Tongue (tissue), 2 donors: ENCODE measurements around the gene TTYH1. TPM values are rescaled to one million over a fixed set of nuclear protein-coding genes. Genes with fewer than 3 reads are reported as not detected.
"Not testable (repeated sequence)": the region's sequence is repeated elsewhere in the genome, so short reads cannot be mapped to it uniquely, and the experiment has no call there.

ENCODE experiments used
- DNase-seq: peaks from one replicate; pipeline ENCODE4 v3.0.0-alpha.2; 2015
- total RNA-seq: library from RNA; depleted of rRNA; stranded (reverse); fragments of >200 nt; gene quantifications from one replicate; pipeline ENCODE4 v1.2.3, GENCODE V29; 2014

TTYH1 gene
- 15.0 TPM for total RNA-seq

DNA sequence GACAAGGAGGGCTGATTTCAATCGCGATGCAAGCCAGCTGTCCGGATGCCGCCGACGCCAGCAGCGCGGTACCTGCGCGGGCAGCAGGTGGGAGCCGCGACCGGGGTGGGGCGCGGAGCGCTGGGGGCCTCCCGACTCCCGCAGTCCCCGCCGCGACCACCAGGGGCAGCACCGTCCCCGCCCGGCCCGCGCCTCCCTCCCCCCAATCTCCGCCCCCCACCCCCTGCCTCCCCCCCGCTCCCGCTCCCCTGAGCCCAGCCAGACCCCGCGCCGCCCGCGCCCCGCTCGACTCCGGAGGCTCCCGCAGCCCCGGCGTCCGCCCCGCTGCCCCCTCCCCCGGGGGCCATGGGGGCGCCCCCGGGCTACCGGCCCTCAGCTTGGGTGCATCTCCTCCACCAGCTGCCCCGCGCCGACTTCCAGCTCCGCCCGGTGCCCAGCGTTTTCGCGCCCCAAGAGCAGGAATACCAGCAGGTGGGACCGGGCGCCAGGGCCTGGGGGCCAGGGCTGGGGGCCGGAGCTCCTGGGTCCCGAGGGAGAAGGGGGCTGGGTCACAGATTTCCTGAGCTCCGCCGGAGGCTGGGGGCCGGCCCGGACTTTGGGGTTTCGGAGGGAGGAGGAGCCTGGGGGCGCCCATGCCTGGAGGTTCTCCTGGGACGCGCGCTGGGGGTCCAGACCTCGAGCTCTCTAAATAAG lies at the start of gene TTYH1:
TSS of gene TTYH1 (plus strand) at position 257 of the 693 bp plus-strand sequence. CDS start at position 346, 89 bp downstream.
- DNase-seq: no peak

DNA sequence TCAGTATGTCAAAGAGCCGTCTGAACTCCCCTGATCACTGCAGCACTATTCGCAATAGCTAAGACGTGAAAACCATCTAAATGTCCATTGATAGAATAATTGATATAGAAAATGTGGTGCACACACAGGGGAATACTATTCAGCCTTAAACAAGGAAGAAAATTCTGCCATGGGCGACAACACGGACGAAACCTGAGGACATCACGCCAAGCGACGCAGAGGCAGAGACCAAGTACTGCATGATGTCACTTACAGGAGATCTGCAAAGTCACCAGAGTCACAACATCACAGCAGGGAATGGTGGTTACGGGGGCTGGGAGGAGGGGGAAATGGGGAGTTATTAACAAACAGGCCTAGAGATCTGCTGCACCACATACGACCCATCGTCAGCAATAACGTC lies 49.5 kb upstream of the TTYH1 start:
- not testable (repeated sequence) for DNase-seq

DNA sequence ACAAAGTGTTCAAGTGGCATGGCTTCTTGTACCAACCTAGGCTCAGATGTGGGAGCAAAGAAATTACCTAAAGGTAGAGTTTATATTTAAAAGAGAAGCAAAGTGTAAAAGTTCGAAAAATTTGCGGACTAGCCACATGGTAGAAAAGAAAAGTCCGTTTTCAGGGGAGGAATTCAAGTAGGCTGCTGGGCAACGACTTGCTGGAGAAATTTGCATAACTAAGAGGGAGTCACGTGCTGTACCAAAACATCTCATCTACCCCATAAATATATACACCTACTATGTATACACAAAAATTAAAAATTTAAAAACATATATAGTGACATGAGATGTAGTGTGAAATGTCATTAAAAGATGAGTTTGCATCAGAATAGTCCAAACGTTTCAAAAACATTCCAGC lies 48.5 kb upstream of the TTYH1 start:
- DNase-seq: no peak

DNA sequence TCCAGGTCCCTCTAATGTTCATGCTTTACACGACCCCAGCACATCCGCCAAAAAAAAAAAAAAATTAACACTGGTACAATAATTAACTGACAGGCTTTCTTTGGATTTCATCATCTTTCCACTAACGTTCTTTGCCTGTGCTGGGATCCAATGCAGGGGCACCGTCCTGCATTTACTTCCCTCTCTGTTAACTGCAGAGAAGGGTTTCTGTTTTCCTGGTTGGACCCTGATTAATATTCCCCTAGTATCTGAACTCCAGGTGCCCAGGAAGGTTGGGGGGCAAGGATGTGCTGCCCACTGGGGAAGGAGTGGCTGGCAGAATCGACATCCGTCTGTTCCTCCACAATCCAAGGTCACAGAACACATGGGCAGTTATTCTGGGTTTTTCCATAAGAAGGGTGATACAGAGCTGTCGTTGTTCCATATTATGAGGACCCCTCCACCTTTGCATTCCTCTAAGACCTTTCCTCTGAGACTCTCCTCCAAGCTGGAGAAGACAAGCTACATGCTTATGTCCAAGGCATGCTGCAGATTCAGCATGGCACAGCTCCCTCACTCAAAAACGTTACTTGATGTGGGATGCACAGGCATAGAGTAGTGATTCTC lies 46.1 kb upstream of the TTYH1 start:
- no peak for DNase-seq

DNA sequence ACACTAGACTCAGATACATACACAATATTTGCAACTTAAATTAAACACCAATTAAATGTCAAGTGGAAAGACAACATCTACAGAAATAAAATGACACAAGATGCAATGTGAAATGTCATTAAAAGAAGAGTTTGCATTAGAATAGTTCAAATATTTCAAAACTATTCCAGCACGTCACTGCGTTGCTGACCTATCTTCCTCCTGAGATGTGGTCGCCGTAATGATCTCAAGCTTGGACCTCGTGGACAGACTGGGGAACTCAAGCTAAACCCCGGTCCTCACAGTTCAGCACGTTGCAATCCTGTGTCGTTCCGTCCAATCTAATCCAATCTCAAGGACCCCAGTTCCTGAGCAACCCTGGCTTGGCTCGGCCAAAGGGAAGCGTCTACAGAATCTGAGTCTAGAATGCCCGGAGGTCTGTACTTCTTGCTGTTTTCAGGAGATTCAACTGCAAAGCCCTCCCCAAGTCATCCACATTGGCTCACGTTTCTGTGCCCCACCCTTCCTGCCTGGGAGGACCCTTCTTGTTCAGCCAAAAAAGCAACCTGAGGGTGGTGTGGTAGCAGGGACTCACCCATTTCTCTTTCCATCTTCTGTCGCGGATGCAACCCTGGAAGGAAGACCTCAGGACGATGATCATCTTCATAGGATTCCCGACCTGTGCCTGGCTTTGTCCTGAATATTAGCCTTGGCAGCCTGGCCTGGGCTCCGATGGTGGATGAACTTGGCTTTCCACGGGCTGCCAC lies 45.4 kb upstream of the TTYH1 start:
- DNase-seq: not testable (repeated sequence)

DNA sequence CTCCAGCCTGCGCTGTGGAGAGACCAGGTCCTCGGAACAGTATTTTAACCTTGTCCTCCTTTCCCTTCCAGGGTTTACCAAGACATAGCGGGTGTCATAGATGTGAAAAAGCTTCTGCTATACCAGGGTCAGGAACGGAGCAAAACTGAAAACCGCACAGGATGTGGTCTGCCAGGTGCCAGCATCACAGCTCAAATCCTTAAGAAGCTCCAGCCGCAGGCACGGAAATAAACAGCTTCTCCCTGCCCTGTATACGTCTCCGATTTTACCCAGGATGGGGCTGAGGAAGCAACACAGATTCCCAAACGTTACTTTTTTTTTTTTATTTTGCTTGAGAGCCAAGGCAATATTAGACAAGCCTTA lies 44.8 kb upstream of the TTYH1 start:
- DNase-seq: not testable (repeated sequence)

DNA sequence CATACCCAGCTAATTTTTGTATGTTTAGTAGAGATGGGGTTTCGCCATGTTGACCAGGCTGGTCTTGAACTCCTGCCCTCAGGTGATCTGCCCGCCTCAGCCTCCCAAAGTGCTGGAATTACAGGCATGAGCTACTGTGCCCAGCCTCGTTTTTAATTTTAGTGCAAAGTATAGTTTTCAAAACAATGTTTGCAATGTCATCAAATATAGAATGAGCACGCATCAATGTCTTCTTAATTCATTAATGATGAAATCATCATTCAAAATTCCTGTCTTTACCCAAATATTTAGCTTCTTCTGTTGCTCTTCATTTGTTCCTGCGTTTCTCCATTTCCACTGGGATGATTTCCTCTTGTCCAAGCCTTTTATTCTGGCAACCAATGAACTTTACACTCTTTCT lies 43.8 kb upstream of the TTYH1 start:
- not testable (repeated sequence) for DNase-seq

DNA sequence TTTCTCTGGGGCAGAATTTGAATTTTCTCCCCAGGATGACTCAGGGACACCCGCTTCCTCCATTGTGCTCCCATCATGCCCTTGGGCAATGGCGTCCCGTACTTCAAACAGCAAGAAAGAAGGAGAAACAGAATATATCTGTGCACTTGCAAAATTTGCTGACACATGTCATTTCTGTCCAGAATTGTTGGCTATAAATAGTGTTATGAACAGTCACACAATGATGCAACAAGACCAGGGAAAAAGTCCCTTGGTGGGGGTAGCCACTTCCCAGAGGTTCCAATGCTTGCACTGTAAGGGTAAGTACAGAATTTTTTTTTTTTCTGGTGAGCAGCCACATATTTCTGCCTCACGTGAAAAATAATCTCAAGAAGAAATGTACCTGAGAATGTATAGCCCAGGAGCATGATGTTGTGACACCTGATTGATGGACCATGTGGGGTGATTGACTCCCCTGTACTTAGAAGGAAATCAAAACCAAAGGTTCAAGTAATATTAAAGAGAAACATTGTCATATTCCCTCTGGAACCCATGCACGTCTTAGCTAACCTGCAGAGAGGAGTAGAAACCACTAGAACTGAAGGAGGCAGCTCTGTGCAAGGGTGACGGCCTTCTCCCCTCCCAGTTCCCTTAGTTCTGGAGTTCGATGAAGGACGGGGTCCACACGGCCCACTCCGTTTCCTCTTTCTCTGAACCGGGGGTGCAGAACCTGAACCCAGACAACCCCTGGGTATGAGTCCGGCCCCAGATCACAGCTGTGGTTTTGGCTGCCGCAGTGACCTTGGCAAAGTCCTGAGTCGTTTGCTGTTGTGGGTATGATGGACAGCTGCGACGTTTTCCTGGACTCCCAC lies 41.3 kb upstream of the TTYH1 start:
- no peak for DNase-seq

DNA sequence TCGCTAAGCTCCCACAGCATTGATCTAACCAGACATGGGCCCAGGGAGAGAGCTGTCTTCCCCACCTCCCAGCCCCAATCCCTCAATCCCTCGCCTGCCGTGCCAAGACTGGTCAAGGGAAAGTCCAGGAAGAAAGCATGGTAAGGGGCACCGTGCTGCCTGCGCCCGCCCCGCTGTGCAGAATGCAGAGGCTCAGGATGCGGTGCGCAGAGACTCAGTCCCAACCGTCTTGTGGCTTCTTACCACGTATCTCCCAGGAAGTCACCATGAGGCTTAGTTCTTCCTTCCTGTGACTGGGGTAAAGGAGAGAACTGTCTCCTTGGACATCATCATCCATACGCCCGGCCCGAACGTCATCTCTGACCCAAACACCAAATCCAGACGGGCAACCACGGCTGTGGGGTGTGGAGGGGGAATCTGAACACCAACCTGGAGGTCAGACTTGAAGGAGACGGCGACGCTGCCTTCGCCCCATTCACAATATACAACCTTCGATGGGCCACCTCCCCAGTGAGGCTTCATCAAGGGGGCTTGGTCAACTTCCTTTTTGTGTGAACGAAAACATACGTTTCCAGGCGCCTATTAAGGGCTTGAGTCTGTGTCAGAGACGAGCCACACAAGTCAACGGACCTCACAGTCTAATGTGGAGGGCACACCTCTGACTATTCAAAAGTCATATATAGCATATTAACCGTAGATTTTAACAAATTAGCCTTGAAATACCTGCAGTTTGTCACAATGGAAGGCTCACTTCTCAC lies 39.9 kb upstream of the TTYH1 start:
- not testable (repeated sequence) for DNase-seq

DNA sequence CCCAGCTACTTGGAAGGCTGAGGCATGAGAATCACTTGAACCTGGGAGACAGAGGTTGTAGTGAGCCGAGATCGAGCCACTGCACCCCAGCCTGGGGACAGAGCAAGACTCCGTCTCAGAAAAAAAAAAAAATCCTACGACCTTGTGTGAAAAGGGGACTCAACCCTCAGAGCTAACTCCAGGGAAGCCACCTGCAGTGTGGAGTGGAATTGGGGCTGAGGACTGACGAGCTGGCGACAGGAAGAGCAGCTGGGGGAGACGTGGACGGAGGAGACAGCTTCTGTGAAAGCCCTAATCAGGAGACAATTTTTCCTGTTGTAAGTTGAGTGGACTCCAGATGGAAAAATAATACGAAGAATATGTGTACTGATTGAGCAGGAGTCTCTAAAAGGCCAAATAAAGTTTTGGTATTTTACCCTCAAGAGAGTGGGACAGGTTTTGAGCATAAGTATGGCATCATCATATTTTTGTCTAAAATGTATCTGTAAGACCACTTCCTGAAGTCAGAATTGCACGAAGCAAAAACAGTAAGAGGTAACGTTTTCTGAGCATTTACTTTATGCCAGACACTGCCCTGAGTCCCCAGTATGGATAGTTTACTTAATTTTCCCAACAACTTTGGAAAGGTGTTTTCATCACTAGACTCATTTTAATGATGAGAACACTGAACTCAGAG lies 38.5 kb upstream of the TTYH1 start:
- DNase-seq: no peak

DNA sequence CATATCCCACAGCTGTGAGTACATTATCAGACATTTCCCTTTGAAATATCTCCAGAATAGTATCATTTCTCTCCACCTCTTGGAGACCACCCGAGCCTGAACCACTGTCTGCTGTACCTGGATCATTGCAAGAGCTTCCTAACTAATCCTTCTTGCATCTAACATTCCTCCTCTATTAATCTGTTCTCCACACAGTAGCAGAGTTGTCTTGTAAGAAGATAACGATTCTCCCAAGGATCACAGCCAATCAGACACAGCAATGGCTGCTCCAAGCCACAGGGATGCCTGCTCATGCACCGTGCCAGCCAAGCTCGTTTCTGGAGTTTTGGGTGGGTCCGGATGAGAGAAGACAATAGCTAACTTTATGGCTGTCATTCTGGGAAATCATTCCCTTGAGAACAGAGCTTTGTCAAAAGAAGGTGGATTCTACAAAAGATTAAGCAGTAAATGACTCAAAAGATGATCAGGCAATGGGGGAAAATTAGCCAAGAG lies 36.0 kb upstream of the TTYH1 start:
- no peak for DNase-seq

DNA sequence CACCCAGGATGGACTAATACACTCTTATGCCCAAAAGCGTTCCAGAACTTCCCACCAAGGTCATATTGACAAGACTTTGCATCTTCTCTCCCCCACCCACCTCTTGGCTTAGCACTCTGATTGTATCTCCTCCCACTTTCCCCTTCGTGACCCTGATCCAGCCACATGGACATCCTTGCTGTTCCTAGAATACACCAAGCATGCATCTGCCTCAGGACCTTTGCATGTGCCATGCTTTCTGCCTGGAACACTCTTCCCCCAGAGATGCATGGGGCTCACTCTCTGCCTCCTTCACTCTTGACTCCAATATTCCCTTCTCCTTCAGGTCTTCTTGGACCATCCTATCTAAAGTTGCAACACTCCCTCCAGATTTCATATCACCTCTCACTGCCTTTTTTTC lies 34.4 kb upstream of the TTYH1 start:
- DNase-seq: no peak

DNA sequence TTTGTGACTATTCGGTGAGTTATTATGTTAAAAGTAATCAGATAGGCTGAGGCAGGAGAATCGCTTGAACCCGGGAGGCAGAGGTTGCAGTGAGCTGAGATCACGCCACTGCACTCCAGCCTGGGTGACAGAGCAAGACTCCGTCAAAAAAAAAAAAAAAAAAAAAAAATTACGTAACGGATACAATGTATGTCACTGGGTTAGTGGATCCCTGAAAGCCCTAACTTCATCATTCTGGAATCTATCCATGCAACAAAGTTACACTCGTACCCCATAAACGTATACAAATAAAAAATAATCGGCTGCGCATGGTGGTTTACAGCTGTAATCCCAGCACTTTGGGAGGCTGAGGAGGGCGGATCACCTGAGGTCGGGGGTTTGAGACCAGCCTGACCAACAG lies 33.2 kb upstream of the TTYH1 start:
- DNase-seq: not testable (repeated sequence)

DNA sequence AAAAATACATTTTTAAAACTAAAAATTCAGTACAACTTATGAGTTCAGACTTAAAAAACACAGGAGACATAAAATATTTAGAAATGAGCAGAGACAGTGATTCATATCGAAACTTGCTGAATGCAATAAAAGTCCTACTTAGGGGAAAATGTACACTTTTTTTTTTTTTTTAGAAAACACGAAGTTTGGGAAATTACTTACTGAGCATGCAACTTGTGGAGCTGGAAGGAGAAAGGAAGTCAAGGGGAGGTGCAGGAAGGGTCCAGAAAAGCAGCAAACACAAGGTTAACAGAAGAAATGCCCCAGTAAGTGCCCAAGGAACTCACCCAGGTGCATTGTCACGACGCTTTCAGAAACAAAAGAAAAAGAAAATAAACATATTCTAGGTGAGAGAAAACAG lies 31.9 kb upstream of the TTYH1 start:
- no peak for DNase-seq

DNA sequence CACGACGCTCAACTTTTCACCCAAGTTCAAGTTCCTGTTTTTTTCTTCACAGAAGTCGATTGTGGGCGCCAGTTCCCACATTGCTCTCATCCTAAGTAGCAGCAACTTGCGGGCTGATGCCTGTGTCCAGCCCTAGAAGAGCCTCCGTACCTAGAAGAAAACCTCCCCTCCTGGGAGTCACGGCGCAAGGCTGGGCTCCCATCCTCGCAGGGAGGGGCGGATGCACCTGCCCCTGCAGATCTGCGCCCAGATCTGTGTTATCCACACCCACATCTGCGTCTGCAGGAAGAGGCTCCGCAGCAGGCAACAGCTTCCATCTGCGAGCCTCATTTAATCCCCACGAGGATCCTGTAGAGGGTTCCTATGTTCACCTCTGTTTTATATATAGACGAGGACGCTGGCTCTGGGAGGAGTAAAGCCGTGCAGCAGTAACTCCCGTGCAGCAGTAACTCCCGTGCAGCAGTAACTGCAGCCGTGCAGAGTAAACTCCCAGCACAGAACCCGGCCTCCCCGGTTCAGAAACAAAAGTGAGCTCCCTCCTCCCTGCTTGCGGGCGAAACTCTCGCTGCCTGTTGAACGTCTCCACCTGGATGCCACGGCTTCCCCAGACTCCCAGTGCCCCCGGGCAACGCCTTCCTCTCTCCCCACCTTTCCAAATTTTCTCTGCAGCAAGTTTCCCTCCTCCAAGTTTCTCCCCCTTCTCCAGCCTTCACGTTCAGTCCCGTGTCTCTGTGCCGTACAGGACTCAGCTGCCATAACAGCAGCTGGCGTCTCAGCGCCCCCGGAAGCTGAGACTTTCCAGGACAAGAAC lies 27.1 kb upstream of the TTYH1 start:
- DNase-seq: peak; percentile 45

DNA sequence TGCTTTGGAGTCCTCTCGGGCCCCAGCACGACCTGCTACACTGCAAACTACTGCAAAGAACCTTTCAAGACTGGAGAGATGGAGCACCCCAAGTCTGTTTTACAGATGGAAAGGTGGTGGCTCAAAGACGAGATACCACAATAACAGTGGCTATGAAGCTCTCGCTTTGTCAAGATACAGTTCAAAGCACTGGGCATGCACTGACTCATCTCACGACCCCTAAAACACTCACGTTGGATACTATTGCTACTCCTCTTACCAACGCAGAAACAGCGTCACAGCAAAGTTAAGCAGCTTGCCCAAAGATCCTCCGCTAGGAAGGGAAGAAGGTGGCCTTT lies 26.5 kb upstream of the TTYH1 start:
- no peak for DNase-seq

DNA sequence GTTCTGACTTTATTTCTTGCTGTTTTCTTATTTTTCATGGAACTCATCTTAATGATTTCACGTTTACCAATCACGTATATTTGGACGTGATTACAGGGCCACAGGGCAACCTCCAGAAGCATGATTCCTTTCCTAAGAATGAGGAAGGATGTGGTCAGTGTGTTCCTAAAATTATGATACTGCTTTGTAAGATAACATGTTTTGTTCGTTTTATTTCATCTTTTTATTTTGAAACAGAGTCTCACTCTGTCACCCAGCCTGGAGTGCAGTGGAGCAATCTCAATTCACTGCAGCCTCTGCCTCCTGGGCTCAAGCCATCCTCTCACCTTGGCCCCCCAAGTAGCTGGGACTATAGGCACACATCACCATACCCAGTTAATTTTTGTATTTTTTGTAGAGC lies 25.7 kb upstream of the TTYH1 start:
- no peak for DNase-seq

DNA sequence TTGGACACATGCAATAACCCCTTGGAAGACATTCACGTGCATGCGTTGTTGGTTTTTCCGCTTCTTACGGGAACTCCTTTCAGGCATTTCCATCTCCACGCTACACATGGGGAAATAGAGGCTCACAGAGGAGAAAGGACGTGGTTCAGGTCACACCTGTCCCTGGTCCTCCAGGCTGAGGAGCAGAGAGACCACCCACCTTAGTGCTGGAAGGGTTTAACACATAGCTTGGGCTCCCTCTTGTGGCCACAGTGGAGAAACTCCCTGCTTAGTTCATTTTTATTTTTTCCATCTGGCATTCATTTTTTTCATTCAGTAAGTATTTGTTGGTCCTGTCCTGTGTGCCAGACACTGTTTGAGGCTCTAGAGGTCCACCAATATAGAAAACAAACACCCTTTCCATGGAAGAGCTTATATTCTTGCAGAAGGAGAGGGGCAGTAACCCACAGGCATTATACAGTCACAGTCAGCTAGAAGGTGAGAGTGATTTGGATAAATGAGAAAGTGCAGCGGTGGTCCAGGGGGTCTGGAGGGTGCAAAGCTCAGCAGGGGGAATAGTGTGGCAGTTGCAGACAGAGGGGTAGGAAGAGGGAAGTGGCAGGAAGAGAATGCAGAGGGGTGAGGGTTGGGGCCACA lies 24.2 kb upstream of the TTYH1 start:
- peak; percentile 89 for DNase-seq

DNA sequence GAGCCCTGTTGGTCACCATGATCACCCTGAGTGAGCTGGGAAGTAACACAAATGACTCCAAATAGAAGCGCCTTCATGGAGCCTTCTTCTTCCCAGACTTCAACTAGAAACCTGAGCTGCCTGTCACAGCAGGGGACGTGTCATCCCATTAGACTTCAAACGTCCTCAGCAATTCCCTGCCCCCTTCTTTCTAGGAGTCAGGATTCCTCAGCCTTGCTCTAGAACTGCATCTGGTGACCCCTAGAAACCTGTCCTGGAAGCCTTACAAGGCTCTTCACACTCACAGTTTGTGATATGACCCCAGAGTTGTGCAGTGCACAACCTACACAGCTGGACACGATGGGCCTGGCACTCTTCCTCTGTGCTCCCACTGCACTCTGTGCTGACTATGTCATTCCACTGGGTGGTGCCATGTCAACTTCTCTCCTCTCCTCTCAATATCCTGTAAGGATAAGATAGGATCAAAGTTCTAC lies 23.6 kb upstream of the TTYH1 start:
- no peak for DNase-seq

DNA sequence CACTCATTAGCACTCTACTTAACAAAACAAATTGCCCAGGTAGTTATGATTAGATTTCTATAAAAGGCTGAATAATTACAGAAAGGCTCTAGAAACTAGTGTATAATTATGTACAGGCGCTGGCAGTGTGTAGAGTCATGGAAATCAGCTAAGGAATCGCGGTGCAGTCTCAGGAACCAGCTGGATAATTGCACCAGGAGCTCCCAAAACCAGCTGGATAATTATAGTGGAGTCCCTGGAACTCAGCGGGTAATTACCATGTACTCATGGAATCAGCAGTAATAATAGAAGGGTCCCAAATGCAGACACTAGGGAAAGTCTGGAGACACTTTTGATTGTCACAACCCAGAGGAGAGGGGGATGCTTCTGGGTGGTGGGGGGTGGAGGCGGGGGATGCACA lies 23.2 kb upstream of the TTYH1 start:
- no peak for DNase-seq
